IPS-18a (cell line): ENCODE data around the gene NUP133.

ENCODE experiments used
- H3K27ac ChIP-seq: one replicate; pipeline ENCODE4 v1.5.1; 2013; ENCODE audit warnings: low read length
- H3K27me3 ChIP-seq: one replicate; pipeline ENCODE4 v1.6.1; 2013; ENCODE audit warnings: mild to moderate bottlenecking, low read length; ENCODE audit not compliant: control insufficient read depth, insufficient read depth
- H3K36me3 ChIP-seq: one replicate; pipeline ENCODE4 v1.6.1; 2013; ENCODE audit warnings: low read depth, low read length; ENCODE audit not compliant: control insufficient read depth
- H3K4me1 ChIP-seq: one replicate; pipeline ENCODE4 v1.6.1; 2013; ENCODE audit warnings: low read depth, low read length; ENCODE audit not compliant: control insufficient read depth
- H3K4me3 ChIP-seq: one replicate; pipeline ENCODE4 v1.5.1; 2013; ENCODE audit warnings: low read length
- H3K9ac ChIP-seq: one replicate; pipeline ENCODE4 v1.6.1; 2013; ENCODE audit warnings: mild to moderate bottlenecking, low read length, moderate library complexity
- H3K9me3 ChIP-seq: one replicate; pipeline ENCODE4 v1.6.1; 2013; ENCODE audit warnings: low read depth, low read length; ENCODE audit not compliant: control insufficient read depth

Gene NUP133

GRCh38 chr1:229470406-229471043 lies 37.6 kb downstream of the NUP133 start:
- no peaks in the 10 kb centered on the region for H3K4me1 ChIP-seq
- no peak overlapping the region for H3K9ac ChIP-seq
- H3K9me3 ChIP-seq: no peaks in the 10 kb centered on the region
- H3K27me3 ChIP-seq: no peaks in the 10 kb centered on the region
- peaks cover 60% of the 10 kb centered on the region for H3K36me3 ChIP-seq
- H3K4me3 ChIP-seq: no peak overlapping the region
- H3K27ac ChIP-seq: no peak overlapping the region

- Histone ChIP-seq H3K4me3 (no peak overlapping the region), H3K36me3 (peaks cover 72% of the 10 kb centered on the region), H3K9me3 (no peaks in the 10 kb centered on the region), H3K27me3 (no peaks in the 10 kb centered on the region), H3K27ac (no peak overlapping the region), H3K9ac (no peak overlapping the region), H3K4me1 (no peaks in the 10 kb centered on the region)
Observed at GRCh38 chr1:229466887-229467286, 41.3 kb downstream of the NUP133 start.

GRCh38 chr1:229464672-229465071 lies 43.5 kb downstream of the NUP133 start:
- Histone ChIP-seq H3K9me3 (no peaks in the 10 kb centered on the region), H3K4me3 (no peak overlapping the region), H3K36me3 (peaks cover 81% of the 10 kb centered on the region), H3K4me1 (no peaks in the 10 kb centered on the region), H3K9ac (no peak overlapping the region), H3K27ac (no peak overlapping the region), H3K27me3 (no peaks in the 10 kb centered on the region)

GRCh38 chr1:229461032-229461668 lies 47.0 kb downstream of the NUP133 start:
- Histone ChIP-seq H3K36me3 (peaks cover 79% of the 10 kb centered on the region), H3K9ac (no peak overlapping the region), H3K27ac (no peak overlapping the region), H3K4me3 (no peak overlapping the region), H3K9me3 (no peaks in the 10 kb centered on the region), H3K4me1 (no peaks in the 10 kb centered on the region), H3K27me3 (no peaks in the 10 kb centered on the region)

- H3K36me3 ChIP-seq: peaks cover 71% of the 10 kb centered on the region
- no peak overlapping the region for H3K27ac ChIP-seq
- H3K9ac ChIP-seq: no peak overlapping the region
- no peaks in the 10 kb centered on the region for H3K9me3 ChIP-seq
- no peaks in the 10 kb centered on the region for H3K27me3 ChIP-seq
- H3K4me3 ChIP-seq: no peak overlapping the region
- no peaks in the 10 kb centered on the region for H3K4me1 ChIP-seq
Observed at GRCh38 chr1:229459815-229460214, 48.3 kb downstream of the NUP133 start.

GRCh38 chr1:229457436-229457835 lies 50.7 kb downstream of the NUP133 start:
- Histone ChIP-seq H3K36me3 (peaks cover 55% of the 10 kb centered on the region), H3K4me1 (no peaks in the 10 kb centered on the region), H3K4me3 (no peak overlapping the region)

GRCh38 chr1:229456016-229456415 lies 52.1 kb downstream of the NUP133 start:
- Histone ChIP-seq H3K4me1 (no peaks in the 10 kb centered on the region), H3K9me3 (no peaks in the 10 kb centered on the region), H3K9ac (no peak overlapping the region), H3K36me3 (peaks cover 52% of the 10 kb centered on the region), H3K4me3 (no peak overlapping the region), H3K27ac (no peak overlapping the region), H3K27me3 (no peaks in the 10 kb centered on the region)

More at GRCh38 chr1:229457436-229457835, 50.7 kb downstream of the NUP133 start:
- H3K9me3 ChIP-seq: no peaks in the 10 kb centered on the region
- H3K27me3 ChIP-seq: no peaks in the 10 kb centered on the region
- H3K27ac ChIP-seq: no peak overlapping the region
- H3K9ac ChIP-seq: no peak overlapping the region

GRCh38 chr1:229454056-229454455 lies 54.1 kb downstream of the NUP133 start:
- H3K36me3 ChIP-seq: peaks cover 39% of the 10 kb centered on the region
- H3K4me3 ChIP-seq: no peak overlapping the region
- no peaks in the 10 kb centered on the region for H3K4me1 ChIP-seq
- no peak overlapping the region for H3K27ac ChIP-seq
- H3K9me3 ChIP-seq: no peaks in the 10 kb centered on the region
- H3K9ac ChIP-seq: no peak overlapping the region
- no peaks in the 10 kb centered on the region for H3K27me3 ChIP-seq

DNA sequence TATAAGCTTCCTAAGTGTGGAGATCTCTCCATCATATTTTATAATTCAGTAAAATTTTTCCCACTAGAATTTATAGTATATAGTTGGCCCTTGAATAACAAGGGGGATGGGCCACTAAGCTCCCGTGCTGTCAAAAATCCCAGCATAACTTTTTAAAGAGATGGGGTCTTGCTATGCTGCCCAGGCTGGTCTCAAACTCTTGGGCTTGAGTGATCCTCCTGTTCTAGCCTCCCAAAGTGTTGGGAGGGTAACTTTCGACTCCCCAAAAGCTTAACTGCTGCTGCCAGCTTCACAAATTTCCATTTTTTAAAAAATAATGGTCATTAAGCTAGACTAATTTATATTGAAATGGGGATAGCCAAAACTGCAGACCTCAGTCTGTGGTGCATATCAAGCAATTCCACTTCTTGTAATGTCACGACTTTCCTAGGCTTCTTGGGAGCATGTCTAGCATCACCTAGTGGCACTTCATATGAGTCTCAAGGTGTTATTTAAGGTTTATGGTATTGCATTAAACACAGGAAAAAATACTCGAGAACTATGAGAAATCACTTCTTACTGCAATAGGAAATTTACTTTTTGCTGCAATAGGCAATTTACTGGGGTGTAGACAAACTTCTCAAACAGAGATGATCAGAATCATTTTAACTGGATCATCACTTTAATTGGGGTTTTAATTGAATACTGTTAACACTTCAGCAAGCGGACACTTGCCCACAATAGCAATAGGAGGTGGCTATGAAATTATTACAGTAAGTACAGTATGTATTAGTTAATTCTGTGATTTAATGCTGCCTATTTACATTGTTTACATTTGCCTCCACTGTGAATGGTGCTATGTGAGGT lies 55.0 kb downstream of the NUP133 start:
- peaks cover 42% of the 10 kb centered on the region for H3K36me3 ChIP-seq

DNA sequence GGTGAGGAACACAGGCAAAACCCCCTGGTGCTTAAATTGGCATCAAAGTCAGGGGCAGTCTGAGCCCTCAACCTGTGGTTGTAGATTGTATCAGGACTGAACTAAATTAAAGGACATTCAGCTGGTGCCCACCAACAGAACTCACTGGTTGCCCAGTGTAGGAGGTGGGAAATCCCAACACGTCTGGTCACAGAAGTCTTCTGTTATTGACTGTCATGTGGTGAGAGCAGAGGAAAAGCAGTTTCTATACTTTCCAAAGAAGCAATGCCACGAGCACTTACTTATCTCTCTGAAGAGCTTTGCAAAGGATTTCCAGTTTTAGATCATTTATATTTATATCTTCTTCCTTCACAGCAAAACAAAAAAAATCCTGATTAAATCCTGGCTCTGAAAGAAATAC lies 59.3 kb downstream of the NUP133 start:
- Histone ChIP-seq H3K9me3 (no peaks in the 10 kb centered on the region), H3K27ac (no peak overlapping the region), H3K9ac (no peak overlapping the region), H3K4me3 (no peak overlapping the region), H3K36me3 (peaks cover 47% of the 10 kb centered on the region), H3K4me1 (no peaks in the 10 kb centered on the region), H3K27me3 (no peaks in the 10 kb centered on the region)

More for the DNA sequence above, 55.0 kb downstream of the NUP133 start:
- no peak overlapping the region for H3K9ac ChIP-seq
- no peak overlapping the region for H3K27ac ChIP-seq
- H3K4me3 ChIP-seq: no peak overlapping the region
- no peaks in the 10 kb centered on the region for H3K4me1 ChIP-seq
- no peaks in the 10 kb centered on the region for H3K27me3 ChIP-seq
- no peaks in the 10 kb centered on the region for H3K9me3 ChIP-seq

DNA sequence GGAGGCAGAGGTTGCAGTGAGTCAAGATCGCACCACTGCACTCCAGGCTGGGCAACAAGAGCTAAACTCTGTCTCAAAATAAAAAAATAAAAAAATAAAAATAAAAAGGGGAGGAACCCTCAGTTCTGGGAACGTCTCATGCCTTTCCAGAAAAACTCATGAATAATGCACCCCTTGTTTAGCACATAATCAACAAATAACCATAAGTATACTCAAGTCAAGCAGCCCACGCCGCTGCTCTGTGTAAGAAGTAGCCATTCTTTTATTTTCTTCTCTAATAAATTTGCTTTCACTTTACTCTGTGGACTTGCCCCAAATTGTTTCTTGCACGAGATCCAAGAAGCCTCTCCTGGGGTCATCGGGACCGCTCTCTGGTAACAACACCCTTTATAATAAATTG lies 59.8 kb downstream of the NUP133 start:
- Histone ChIP-seq H3K4me1 (no peaks in the 10 kb centered on the region), H3K27ac (no peak overlapping the region), H3K27me3 (no peaks in the 10 kb centered on the region), H3K36me3 (peaks cover 47% of the 10 kb centered on the region), H3K9ac (no peak overlapping the region), H3K4me3 (no peak overlapping the region), H3K9me3 (no peaks in the 10 kb centered on the region)
